K562 (cell line): ENCODE results near the gene PRKX. TPM values are rescaled to one million over a fixed set of nuclear protein-coding genes. Genes with fewer than 3 reads are reported as not detected.

Experiments
- ATAC-seq: fragments of 200-7000 bp; cut with Tn5 transposase; 3 replicates; pipeline ENCODE4 v1.9.1; 2020; ENCODE audit warnings: moderate library complexity
- BruUV-seq: library from RNA; stranded (reverse); fragments of 400-500 nt; replicated peaks from 2 replicates; lab custom pipeline; 2021; lab: Mats Ljungman, UMichigan
- CTCF ChIA-PET: fragments of 300-600 bp; formaldehyde crosslinking; extraction: SDS; loops from one replicate; lab custom pipeline; 2021; ENCODE audit warnings: low intra/inter-chr PET ratio; lab: Yijun Ruan, JAX
- POLR2A ChIA-PET: fragments of 300-600, 350-650 bp; sonication (Branson Sonifier 250); formaldehyde crosslinking; extraction: SDS; loops from one replicate; lab custom pipeline; 2021; ENCODE audit warnings: antibody characterized with exemption, inconsistent platforms; lab: Yijun Ruan, JAX
- DNase-seq, 4 experiments: peaks; one replicate each; pipeline versions ENCODE4 v3.0.0 to v3.0.0-alpha.2; 2011 to 2018; ENCODE audit warnings: low spot score in 3 of 4, mixed read lengths in 3 of 4; ENCODE audit errors: extremely low read depth in 1 of 4
- FAIRE-seq: peaks from 2 replicates; lab custom pipeline; 2011; peaks lifted over from hg19 to GRCh38; lab: Jason Lieb, UNC
- H2AFZ ChIP-seq: 2 replicates; pipeline ENCODE4 v1.6.0; 2011; ENCODE audit warnings: low read depth, low read length, control low read depth, inconsistent platforms
- H3K27ac ChIP-seq: fragments of 200-600 bp; 3 replicates; pipeline ENCODE4 v1.8.0; 2011; ENCODE audit warnings: low read depth, mild to moderate bottlenecking, control low read depth, inconsistent platforms, low read length, moderate library complexity, mixed read lengths; ENCODE audit errors: extremely low read depth
- H3K27me3 ChIP-seq, 2 experiments: fragments of 300-600 bp in 1 of 2; 2 replicates in 1 of 2; 3 replicates in 1 of 2; pipeline versions ENCODE4 v1.6.0 to v1.8.0; 2011; ENCODE audit warnings: inconsistent platforms in 2 of 2, low read length in 2 of 2, mild to moderate bottlenecking in 1 of 2, mixed read lengths in 1 of 2, moderate library complexity in 1 of 2; ENCODE audit not compliant: control insufficient read depth in 2 of 2, insufficient read depth in 2 of 2
- H3K36me3 ChIP-seq: fragments of 300-600 bp; 3 replicates; pipeline ENCODE4 v1.8.0; 2011; ENCODE audit warnings: mild to moderate bottlenecking, low read length, inconsistent platforms; ENCODE audit not compliant: control insufficient read depth, insufficient read depth
- H3K4me1 ChIP-seq, 2 experiments: fragments of 200-600 bp in 1 of 2; replicated peaks in 1 of 2; 2 replicates in 1 of 2; 3 replicates in 1 of 2; pipeline versions ENCODE4 v1.5.1 to v1.8.0; 2011; ENCODE audit warnings: inconsistent platforms in 2 of 2, low read length in 2 of 2, mild to moderate bottlenecking in 1 of 2, mixed read lengths in 1 of 2, moderate library complexity in 1 of 2; ENCODE audit not compliant: control insufficient read depth in 2 of 2, insufficient read depth in 2 of 2
- H3K4me2 ChIP-seq: 2 replicates; pipeline ENCODE4 v1.6.1; 2011; ENCODE audit warnings: low read length, control low read depth, inconsistent platforms, mixed read lengths; ENCODE audit not compliant: insufficient read depth
- H3K4me3 ChIP-seq: fragments of 200-600 bp; sonication (generic), shearing (Covaris generic); 2 replicates; pipeline ENCODE4 v1.5.1; 2016; ENCODE audit warnings: control low read depth, inconsistent platforms
- H3K79me2 ChIP-seq: fragments of 200-600 bp; 3 replicates; pipeline ENCODE4 v1.8.0; 2011; ENCODE audit warnings: low read length, inconsistent platforms; ENCODE audit not compliant: control insufficient read depth, insufficient read depth
- H3K9ac ChIP-seq, 2 experiments: 2 replicates each; pipeline versions ENCODE4 v1.6.0 to v1.6.1; 2011; ENCODE audit warnings: low read depth in 2 of 2, low read length in 2 of 2, control low read depth in 1 of 2, inconsistent platforms in 1 of 2, mild to moderate bottlenecking in 1 of 2, mixed read lengths in 1 of 2; ENCODE audit not compliant: insufficient read depth in 1 of 2
- H3K9me1 ChIP-seq: one replicate; pipeline ENCODE4 v1.6.0; 2011; ENCODE audit warnings: inconsistent platforms, mild to moderate bottlenecking, low read length, moderate library complexity; ENCODE audit not compliant: control insufficient read depth, insufficient read depth
- H3K9me3 ChIP-seq: replicated peaks from 2 replicates; pipeline ENCODE4 v1.5.1; 2011; ENCODE audit warnings: low read depth, low read length, inconsistent platforms; ENCODE audit not compliant: control insufficient read depth, insufficient read depth
- H4K20me1 ChIP-seq: replicated peaks from 2 replicates; pipeline ENCODE4 v1.6.1; 2011; ENCODE audit warnings: low read length, inconsistent platforms, mixed read lengths; ENCODE audit not compliant: control insufficient read depth, insufficient read depth
- CHCHD3 ChIP-seq: fragments of 250-450 bp; sonication (Bioruptor Pico); IDR thresholded peaks from 2 replicates; pipeline ENCODE4 v2.1.2; 2022; ENCODE audit warnings: mild to moderate bottlenecking
- HNRNPUL1 ChIP-seq: fragments of 200-400 bp; formaldehyde crosslinking; IDR thresholded peaks from 2 replicates; pipeline ENCODE4 v1.6.1; 2017; ENCODE audit warnings: low read length
- MAFG ChIP-seq: fragments of 450-650 bp; conservative IDR thresholded peaks from 2 replicates; pipeline ENCODE4 v1.6.1; 2016; ENCODE audit warnings: missing genetic modification characterization, missing compliant biosample characterization
- SFPQ ChIP-seq: fragments of 200-400 bp; formaldehyde crosslinking; IDR thresholded peaks from 2 replicates; pipeline ENCODE4 v1.6.1; 2017; ENCODE audit warnings: mild to moderate bottlenecking, low read depth, low read length, moderate library complexity
- XRCC5 ChIP-seq: fragments of 200-400 bp; formaldehyde crosslinking; IDR thresholded peaks from 2 replicates; pipeline ENCODE4 v1.6.1; 2017; ENCODE audit warnings: low read depth, mild to moderate bottlenecking, low read length
- ZFP1 ChIP-seq: fragments of 450-650 bp; formaldehyde crosslinking; IDR thresholded peaks from 2 replicates; pipeline ENCODE4 v1.4.0; 2020; ENCODE audit warnings: mild to moderate bottlenecking, mixed read lengths
- WGBS: fragments of 100-300 bp; shearing (Covaris generic); methylation state at CpG from one replicate; pipeline ENCODE4 v1.1.6; 2016; ENCODE audit warnings: low coverage, mixed read lengths; ENCODE audit not compliant: insufficient coverage; ENCODE audit errors: missing lambda C conversion rate; 5-methylcytosine and 5-hydroxymethylcytosine counted together
- in situ Hi-C: fragments of 300-500 bp; cut with MboI; formaldehyde crosslinking; loops from 4 replicates; pipeline ENCODE4 v1.15.0; 2018; ENCODE audit warnings: inconsistent platforms, mixed read lengths
- intact Hi-C: fragments of 100-400 bp; cut with micrococcal nuclease; formaldehyde crosslinking; loops from 2 replicates; pipeline ENCODE4 v1.14.2; 2022
- polyA plus RNA-seq, 8 experiments: library from polyadenylated mRNA; depleted of rRNA in 4 of 8; stranded (reverse) in 5 of 8; unstranded in 3 of 8; fragments of >200 nt; fragmentation: Nextera tagmentation in 2 of 8; fragmentation: Illumina TruSeq in 1 of 8; extraction: Ambion mirVana in 2 of 8; extraction: Trizol in 1 of 8; gene quantifications; 2 replicates each; pipeline versions ENCODE4 v1.2.1 to v1.2.3, GENCODE V29; 2011 to 2014; ENCODE audit warnings: inconsistent platforms in 1 of 8, missing spikeins in 1 of 8
- total RNA-seq, 7 experiments: library from RNA; depleted of rRNA in 6 of 7; stranded (reverse); fragments of >200 nt in 6 of 7; fragmentation: Illumina TruSeq in 2 of 7; extraction: Trizol in 2 of 7; gene quantifications; 2 replicates each; pipeline versions ENCODE4 v1.2.1 to v1.2.3, GENCODE V29; 2011 to 2021; ENCODE audit warnings: low replicate concordance in 1 of 7
- TF ChIP-seq, protein P1 (sequence below): fragments of 450-650 bp; formaldehyde crosslinking; conservative IDR thresholded peaks from 2 replicates; pipeline ENCODE4 v1.4.0; 2022; ENCODE audit warnings: mild to moderate bottlenecking, missing genetic modification characterization
- TF ChIP-seq, protein P2 (sequence below): IDR thresholded peaks from 2 replicates; pipeline ENCODE4 v1.6.1; 2011; ENCODE audit not compliant: insufficient read length; ENCODE audit errors: extremely low read depth

The PRKX gene
- total and polyA plus RNA-seq, 9 of the 15 experiments (the other 6 are each of a cell fraction or from before 2014, with no cell fraction given), result 3.3 to 29.4 (median 23.7) TPM

DNA sequence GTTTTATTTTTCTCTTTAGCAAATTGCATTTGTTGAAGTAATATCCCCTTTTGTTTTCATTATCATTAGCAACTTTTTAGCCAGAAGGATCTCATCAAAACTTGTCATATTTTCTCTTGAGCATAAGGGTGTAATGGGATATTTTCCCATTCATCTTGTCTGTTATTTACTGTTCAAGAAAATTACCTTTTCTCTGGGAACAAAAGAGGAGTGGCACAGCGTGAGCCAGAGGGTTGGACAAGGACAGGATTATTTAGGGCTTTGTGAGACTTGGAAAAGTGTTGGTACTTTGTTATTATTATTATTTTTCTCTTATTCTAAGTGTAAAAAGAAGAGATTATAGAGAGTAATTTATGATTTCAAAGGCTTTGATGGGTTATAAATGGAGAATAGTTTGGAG is 135.9 kb downstream of the PRKX start:
- no TSS peak for BruUV-seq
- Histone ChIP-seq H3K36me3 (no peaks in the 10 kb centered on the region), H3K79me2 (no peaks in the 10 kb centered on the region), H3K4me3 (no peak overlapping the region), H4K20me1 (no peaks in the 10 kb centered on the region), H3K4me2 (no peak overlapping the region), H3K9ac (no peak overlapping the region), H3K9me1 (no peaks in the 10 kb centered on the region), H3K27me3 (peaks cover 0 to 3% of the 10 kb centered on the region in 2 experiments; a peak in 2 of 5 replicates), H3K27ac (no peak overlapping the region), H2AFZ (no peak overlapping the region), H3K4me1 (no peaks in the 10 kb centered on the region; a peak in 1 of 5 replicates), H3K9me3 (no peaks in the 10 kb centered on the region)
- ATAC-seq (no peak), DNase-seq (no peak), FAIRE-seq (no peak)
- POLR2A ChIA-PET, result no interaction called here
- intact Hi-C loops, result no loop called here
- WGBS, result 0% methylated on average over 1 of the region's 1 CpG
- CTCF ChIA-PET, result no interaction called here
- in situ Hi-C loops, result no loop called here
- TF ChIP-seq, protein P1, sequence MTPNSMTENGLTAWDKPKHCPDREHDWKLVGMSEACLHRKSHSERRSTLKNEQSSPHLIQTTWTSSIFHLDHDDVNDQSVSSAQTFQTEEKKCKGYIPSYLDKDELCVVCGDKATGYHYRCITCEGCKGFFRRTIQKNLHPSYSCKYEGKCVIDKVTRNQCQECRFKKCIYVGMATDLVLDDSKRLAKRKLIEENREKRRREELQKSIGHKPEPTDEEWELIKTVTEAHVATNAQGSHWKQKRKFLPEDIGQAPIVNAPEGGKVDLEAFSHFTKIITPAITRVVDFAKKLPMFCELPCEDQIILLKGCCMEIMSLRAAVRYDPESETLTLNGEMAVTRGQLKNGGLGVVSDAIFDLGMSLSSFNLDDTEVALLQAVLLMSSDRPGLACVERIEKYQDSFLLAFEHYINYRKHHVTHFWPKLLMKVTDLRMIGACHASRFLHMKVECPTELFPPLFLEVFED (CRISPR knock-in tag), result no peak
- no peak for TF ChIP-seq SFPQ
- TF ChIP-seq HNRNPUL1, result no peak
- TF ChIP-seq XRCC5, result no peak
- no peak for TF ChIP-seq MAFG
- TF ChIP-seq ZFP1 (CRISPR knock-in tag), result no peak
- no peak for TF ChIP-seq CHCHD3
- TF ChIP-seq, protein P2, sequence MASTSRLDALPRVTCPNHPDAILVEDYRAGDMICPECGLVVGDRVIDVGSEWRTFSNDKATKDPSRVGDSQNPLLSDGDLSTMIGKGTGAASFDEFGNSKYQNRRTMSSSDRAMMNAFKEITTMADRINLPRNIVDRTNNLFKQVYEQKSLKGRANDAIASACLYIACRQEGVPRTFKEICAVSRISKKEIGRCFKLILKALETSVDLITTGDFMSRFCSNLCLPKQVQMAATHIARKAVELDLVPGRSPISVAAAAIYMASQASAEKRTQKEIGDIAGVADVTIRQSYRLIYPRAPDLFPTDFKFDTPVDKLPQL, result no peak
